WTC11 (cell line): Measurements from ENCODE around the gene NLE1. TPM values are rescaled to one million over a fixed set of nuclear protein-coding genes. Genes with fewer than 3 reads are reported as not detected.

Experiments used
- ATAC-seq: fragments of 200-7000 bp; cut with Tn5 transposase; 2 replicates; pipeline ENCODE4 v1.10.0; 2021; ENCODE audit warnings: mild to moderate bottlenecking, moderate library complexity
- CTCF ChIA-PET: fragments of 300-600 bp; sonication (Branson Sonifier 250); formaldehyde crosslinking; loops from one replicate; lab custom pipeline; 2021; ENCODE audit warnings: antibody characterized with exemption; lab: Charles Lee
- POLR2A ChIA-PET: fragments of 350-600 bp; sonication (Branson Sonifier 250); formaldehyde crosslinking; loops from one replicate; lab custom pipeline; 2021; ENCODE audit warnings: antibody characterized with exemption; lab: Charles Lee
- DNase-seq: peaks from one replicate; pipeline ENCODE4 v3.0.0; 2021; ENCODE audit warnings: low spot score
- H3K27ac Mint-ChIP-seq: 2 replicates; pipeline ENCODE4 v1.8.0; 2021; ENCODE audit warnings: mixed read lengths
- H3K27me3 Mint-ChIP-seq: 2 replicates; pipeline ENCODE4 v1.8.0; 2021; ENCODE audit warnings: low read depth, mild to moderate bottlenecking, moderate library complexity, mixed read lengths
- H3K36me3 Mint-ChIP-seq: 2 replicates; pipeline ENCODE4 v1.8.0; 2021; ENCODE audit warnings: mixed read lengths
- H3K4me1 Mint-ChIP-seq: 2 replicates; pipeline ENCODE4 v1.8.0; 2022; ENCODE audit warnings: mixed read lengths
- H3K4me3 Mint-ChIP-seq: 2 replicates; pipeline ENCODE4 v1.8.0; 2021; ENCODE audit warnings: mild to moderate bottlenecking, moderate library complexity, mixed read lengths
- H3K9me3 Mint-ChIP-seq: 2 replicates; pipeline ENCODE4 v1.8.0; 2021; ENCODE audit warnings: mixed read lengths
- AR ChIP-seq: fragments of 250-450 bp; sonication (Bioruptor Pico); IDR thresholded peaks from 2 replicates; pipeline ENCODE4 v1.9.0; 2021; ENCODE audit warnings: mild to moderate bottlenecking
- ATF2 ChIP-seq: sonication (generic); formaldehyde crosslinking; IDR thresholded peaks from 2 replicates; pipeline ENCODE4 v1.8.1; 2022; ENCODE audit warnings: low read depth, missing genetic modification reagents, borderline replicate concordance
- CBFB ChIP-seq: sonication (generic); formaldehyde crosslinking; IDR thresholded peaks from 2 replicates; pipeline ENCODE4 v1.8.1; 2022; ENCODE audit warnings: mild to moderate bottlenecking, low read depth, missing genetic modification reagents
- FOXP1 ChIP-seq: sonication (generic); formaldehyde crosslinking; IDR thresholded peaks from 2 replicates; pipeline ENCODE4 v1.8.0; 2022; ENCODE audit warnings: missing genetic modification reagents, mild to moderate bottlenecking, moderate library complexity, borderline replicate concordance
- HMGXB4 ChIP-seq: sonication (generic); formaldehyde crosslinking; IDR thresholded peaks from 2 replicates; pipeline ENCODE4 v1.8.1; 2023; ENCODE audit warnings: mild to moderate bottlenecking, moderate library complexity, missing genetic modification reagents
- MLX ChIP-seq: sonication (generic); formaldehyde crosslinking; IDR thresholded peaks from 2 replicates; pipeline ENCODE4 v1.8.1; 2023; ENCODE audit warnings: mild to moderate bottlenecking, missing genetic modification reagents, moderate library complexity
- NR2C2 ChIP-seq: sonication (generic); formaldehyde crosslinking; IDR thresholded peaks from 2 replicates; pipeline ENCODE4 v1.8.0; 2022; ENCODE audit warnings: mild to moderate bottlenecking, missing genetic modification reagents
- PRDM15 ChIP-seq: sonication (generic); formaldehyde crosslinking; IDR thresholded peaks from 2 replicates; pipeline ENCODE4 v1.8.0; 2022; ENCODE audit warnings: missing genetic modification reagents
- PRRX2 ChIP-seq: fragments of 250-450 bp; sonication (Bioruptor Pico); IDR thresholded peaks from 2 replicates; pipeline ENCODE4 v1.8.0; 2021; ENCODE audit warnings: mild to moderate bottlenecking
- TEAD4 ChIP-seq: sonication (generic); formaldehyde crosslinking; IDR thresholded peaks from 2 replicates; pipeline ENCODE4 v1.8.0; 2022; ENCODE audit warnings: mild to moderate bottlenecking, missing genetic modification reagents
- ZNF263 ChIP-seq: sonication (generic); formaldehyde crosslinking; IDR thresholded peaks from 2 replicates; pipeline ENCODE4 v1.8.1; 2022; ENCODE audit warnings: low read depth, mild to moderate bottlenecking, moderate library complexity, missing genetic modification reagents
- total RNA-seq: library from RNA; stranded (reverse); gene quantifications from 3 replicates; pipeline ENCODE4 v1.2.3, GENCODE V29; 2021
- TF ChIP-seq, protein P1 (sequence below): sonication (generic); formaldehyde crosslinking; IDR thresholded peaks from 2 replicates; pipeline ENCODE4 v1.8.1; 2022; ENCODE audit warnings: missing genetic modification reagents, borderline replicate concordance

The NLE1 gene
- total RNA-seq, 1 experiment from 2014 or later, result 52.2 TPM

- no peak for TF ChIP-seq NR2C2 (CRISPR knock-in tag)
These were observed 29.7 kb upstream of the NLE1 start (continued) for GRCh38 chr17:35171834-35172233.

DNA sequence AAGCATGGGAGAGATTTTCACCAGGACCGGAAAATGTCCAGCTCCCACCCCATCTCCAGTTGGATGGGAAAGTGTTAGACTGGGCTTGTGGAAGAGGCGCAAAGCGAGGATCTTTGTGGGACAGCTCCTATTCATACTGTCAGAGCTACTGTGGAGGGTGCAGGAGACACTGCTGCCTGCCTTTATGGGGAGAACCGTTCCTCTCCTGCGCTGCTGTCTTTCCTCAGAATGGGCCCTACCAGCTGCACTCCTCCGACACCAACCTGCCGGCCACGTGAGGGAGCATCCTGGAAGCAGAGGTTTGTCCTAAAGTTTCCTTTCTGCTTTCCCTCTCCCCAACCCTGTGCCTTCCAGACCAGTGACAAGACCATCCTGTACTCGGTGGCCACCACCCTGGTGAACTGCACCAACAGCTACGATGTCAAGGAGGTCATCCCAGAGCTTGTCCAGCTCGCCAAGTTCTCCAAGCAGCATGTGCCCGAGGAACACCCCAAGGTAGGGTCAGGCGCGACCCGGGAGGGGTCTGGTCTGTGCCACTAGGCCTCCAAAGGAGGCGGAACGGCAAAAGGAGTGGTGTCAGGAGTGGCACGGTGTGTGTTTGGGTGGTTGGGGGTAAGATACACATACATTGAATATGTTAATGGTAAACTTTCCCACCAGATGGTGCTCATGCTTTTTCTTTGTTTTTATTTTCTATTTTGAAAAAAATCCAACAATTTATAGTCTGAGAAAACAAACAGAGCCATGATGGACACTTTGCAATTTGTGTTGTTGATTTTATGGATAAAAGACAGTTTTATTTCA, 29.1 kb upstream of the NLE1 start:
- CTCF ChIA-PET, result interaction anchor here (0.7 to 1.7 kb wide), 5 partner anchors 167 to 1765 kb away, joined by 3 to 9 read pairs (median 4); no protein-coding TSS in a partner anchor

More for the DNA sequence above, 29.1 kb upstream of the NLE1 start:
- POLR2A ChIA-PET, result no interaction called here
- Mint-ChIP-seq H3K36me3 (no peaks in the 10 kb centered on the region), H3K4me3 (no peak overlapping the region), H3K27ac (no peak overlapping the region), H3K27me3 (peaks cover 5% of the 10 kb centered on the region), H3K9me3 (no peaks in the 10 kb centered on the region), H3K4me1 (no peaks in the 10 kb centered on the region)
- ATAC-seq, result no peak
- TF ChIP-seq MLX, result no peak
- TF ChIP-seq PRRX2 (CRISPR knock-in tag), result no peak
- TF ChIP-seq PRDM15 (CRISPR knock-in tag), result no peak
- no peak for TF ChIP-seq HMGXB4
- no peak for TF ChIP-seq ZNF263 (CRISPR knock-in tag)
- TF ChIP-seq AR (CRISPR knock-in tag), result no peak
- TF ChIP-seq, protein P1, sequence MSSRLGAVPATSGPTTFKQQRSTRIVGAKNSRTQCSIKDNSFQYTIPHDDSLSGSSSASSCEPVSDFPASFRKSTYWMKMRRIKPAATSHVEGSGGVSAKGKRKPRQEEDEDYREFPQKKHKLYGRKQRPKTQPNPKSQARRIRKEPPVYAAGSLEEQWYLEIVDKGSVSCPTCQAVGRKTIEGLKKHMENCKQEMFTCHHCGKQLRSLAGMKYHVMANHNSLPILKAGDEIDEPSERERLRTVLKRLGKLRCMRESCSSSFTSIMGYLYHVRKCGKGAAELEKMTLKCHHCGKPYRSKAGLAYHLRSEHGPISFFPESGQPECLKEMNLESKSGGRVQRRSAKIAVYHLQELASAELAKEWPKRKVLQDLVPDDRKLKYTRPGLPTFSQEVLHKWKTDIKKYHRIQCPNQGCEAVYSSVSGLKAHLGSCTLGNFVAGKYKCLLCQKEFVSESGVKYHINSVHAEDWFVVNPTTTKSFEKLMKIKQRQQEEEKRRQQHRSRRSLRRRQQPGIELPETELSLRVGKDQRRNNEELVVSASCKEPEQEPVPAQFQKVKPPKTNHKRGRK (CRISPR knock-in tag), result no peak
- no peak for TF ChIP-seq ATF2 (CRISPR knock-in tag)
- no peak for TF ChIP-seq NR2C2 (CRISPR knock-in tag)
- TF ChIP-seq TEAD4 (CRISPR knock-in tag), result no peak
- TF ChIP-seq FOXP1 (CRISPR knock-in tag), result no peak
- no peak for TF ChIP-seq CBFB (CRISPR knock-in tag)
- no peak for DNase-seq
